ENCODE data around the gene USH2A. TPM values are rescaled to one million over a fixed set of nuclear protein-coding genes. Genes with fewer than 3 reads are reported as not detected.
A peak's percentile ranks its signal among the peaks of the same experiment; 100 is the strongest.

The USH2A gene
- total RNA-seq, 2 experiments from 2014 or later, result not detected

DNA sequence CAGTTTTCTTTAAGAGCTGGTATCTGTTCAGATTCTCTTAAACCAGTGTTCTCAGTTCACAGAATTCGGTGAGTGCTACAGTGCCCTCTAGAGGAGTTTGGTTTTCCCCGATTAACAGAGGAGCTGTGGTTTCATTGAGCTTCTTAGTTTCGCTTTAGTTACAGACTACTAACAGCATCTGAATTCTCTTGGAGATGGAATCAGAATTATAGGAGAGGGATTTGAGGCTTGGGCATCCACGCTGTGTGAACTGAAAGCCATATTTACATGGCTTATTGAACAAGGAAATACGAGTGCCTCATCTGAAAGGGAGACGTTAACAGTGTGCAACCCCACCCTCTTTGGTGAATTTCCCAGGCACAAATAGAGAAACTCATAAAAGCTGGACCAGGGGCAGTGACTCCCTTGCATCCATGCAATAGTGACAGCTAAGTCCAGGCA, 202.0 kb downstream of the USH2A start:
- H3K4me1 Mint-ChIP-seq (ENCODE audit: low read depth), result no peaks in the 10 kb centered on the region
- intact Hi-C loops (cut with micrococcal nuclease), result no loop called here
- peak overlapping the region; percentile 56 for H3K4me3 Mint-ChIP-seq
- ChIA-PET CTCF (interaction anchor here (0.8 to 1.7 kb wide), 5 partner anchors 10 to 791 kb away, joined by 3 to 8 read pairs (median 3); no protein-coding TSS in a partner anchor), POLR2A (no interaction called here)
- peaks cover 10% of the 10 kb centered on the region for H3K9me3 Mint-ChIP-seq
- H3K36me3 Mint-ChIP-seq (ENCODE audit: low read depth), result no peaks in the 10 kb centered on the region
- TF ChIP-seq, protein P1, sequence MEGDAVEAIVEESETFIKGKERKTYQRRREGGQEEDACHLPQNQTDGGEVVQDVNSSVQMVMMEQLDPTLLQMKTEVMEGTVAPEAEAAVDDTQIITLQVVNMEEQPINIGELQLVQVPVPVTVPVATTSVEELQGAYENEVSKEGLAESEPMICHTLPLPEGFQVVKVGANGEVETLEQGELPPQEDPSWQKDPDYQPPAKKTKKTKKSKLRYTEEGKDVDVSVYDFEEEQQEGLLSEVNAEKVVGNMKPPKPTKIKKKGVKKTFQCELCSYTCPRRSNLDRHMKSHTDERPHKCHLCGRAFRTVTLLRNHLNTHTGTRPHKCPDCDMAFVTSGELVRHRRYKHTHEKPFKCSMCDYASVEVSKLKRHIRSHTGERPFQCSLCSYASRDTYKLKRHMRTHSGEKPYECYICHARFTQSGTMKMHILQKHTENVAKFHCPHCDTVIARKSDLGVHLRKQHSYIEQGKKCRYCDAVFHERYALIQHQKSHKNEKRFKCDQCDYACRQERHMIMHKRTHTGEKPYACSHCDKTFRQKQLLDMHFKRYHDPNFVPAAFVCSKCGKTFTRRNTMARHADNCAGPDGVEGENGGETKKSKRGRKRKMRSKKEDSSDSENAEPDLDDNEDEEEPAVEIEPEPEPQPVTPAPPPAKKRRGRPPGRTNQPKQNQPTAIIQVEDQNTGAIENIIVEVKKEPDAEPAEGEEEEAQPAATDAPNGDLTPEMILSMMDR (IDR thresholded peaks at IDR 0.05), result peak; percentile 28
- peak; percentile 47 for ATAC-seq
- no peak overlapping the region for H3K27ac Mint-ChIP-seq
- peak; percentile 24 for DNase-seq
- H3K27me3 Mint-ChIP-seq, result no peaks in the 10 kb centered on the region

DNA sequence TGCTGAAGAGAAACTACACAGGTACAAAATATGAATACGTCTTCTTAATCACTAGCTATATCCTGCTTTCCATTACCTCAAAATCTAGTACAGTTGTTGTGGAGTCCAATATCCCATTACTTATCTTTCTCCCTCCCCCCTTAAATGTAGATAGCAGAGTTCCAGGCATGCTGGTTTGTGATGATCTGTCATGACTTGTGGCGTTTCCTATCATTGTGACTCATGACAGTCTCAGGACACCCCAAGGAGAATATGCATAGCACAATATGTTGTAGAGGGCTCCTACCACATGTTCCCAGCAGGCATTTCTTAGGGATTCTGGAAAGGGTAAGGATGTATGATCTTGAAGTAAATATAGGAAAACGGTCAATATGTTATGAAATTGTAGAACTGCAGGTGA, 206.9 kb downstream of the USH2A start:
- intact Hi-C loops (cut with micrococcal nuclease), result no loop called here
- Mint-ChIP-seq H3K36me3 (ENCODE audit: low read depth) (no peaks in the 10 kb centered on the region), H3K27ac (no peak overlapping the region), H3K27me3 (no peaks in the 10 kb centered on the region), H3K4me1 (ENCODE audit: low read depth) (no peaks in the 10 kb centered on the region), H3K9me3 (peaks cover 2% of the 10 kb centered on the region), H3K4me3 (no peak overlapping the region)
- ATAC-seq, result no peak
- TF ChIP-seq, protein P1 (IDR thresholded peaks at IDR 0.05), result no peak
- POLR2A ChIA-PET, result no interaction called here
- DNase-seq, result no peak
- CTCF ChIA-PET, result no interaction called here

DNA sequence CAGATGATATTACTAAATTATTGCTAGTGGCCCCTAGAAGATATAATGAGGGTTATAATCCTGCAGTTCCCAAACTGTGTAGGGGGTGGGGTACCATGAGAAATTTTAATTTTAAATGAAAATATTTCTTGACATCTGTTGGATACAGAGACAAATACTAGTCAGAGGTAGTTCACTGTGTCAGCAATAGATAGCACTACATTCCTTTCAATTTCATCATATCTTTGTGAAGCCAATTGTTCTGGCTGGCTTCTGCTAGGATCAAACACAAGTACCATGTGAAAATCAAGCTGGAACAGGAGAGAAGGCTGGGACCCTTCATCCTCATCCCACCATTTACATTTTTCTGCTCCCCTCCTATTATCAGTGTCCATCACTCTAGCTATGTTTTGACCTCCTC, 208.1 kb downstream of the USH2A start:
- no peaks in the 10 kb centered on the region for H3K4me1 Mint-ChIP-seq (ENCODE audit: low read depth)
- TF ChIP-seq, protein P1 (IDR thresholded peaks at IDR 0.05), result no peak
- ATAC-seq, result no peak
- ChIA-PET CTCF (no interaction called here), POLR2A (no interaction called here)
- intact Hi-C loops (cut with micrococcal nuclease), result no loop called here
- no peaks in the 10 kb centered on the region for H3K36me3 Mint-ChIP-seq (ENCODE audit: low read depth)
- H3K4me3 Mint-ChIP-seq, result no peak overlapping the region
- peaks cover 4% of the 10 kb centered on the region for H3K9me3 Mint-ChIP-seq
- no peak overlapping the region for H3K27ac Mint-ChIP-seq
- H3K27me3 Mint-ChIP-seq, result no peaks in the 10 kb centered on the region
- DNase-seq, result no peak

DNA sequence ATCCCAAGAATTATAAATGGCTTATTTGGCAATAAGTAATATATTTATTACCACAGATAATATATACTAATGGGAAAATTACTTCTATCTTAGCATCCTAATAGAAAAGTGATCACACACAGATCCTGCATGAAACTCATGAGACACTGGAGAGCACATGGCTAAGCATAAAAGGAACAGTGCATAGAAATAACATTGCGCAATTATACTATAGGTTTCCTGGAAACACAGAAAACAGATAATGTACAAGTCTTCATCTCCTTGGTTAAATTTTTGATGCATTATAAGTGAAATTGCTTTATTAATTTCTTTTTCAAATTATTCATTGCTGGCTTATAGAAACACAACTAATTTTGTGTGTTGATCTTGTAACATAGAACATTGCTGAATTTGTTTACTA, 210.4 kb downstream of the USH2A start:
- Mint-ChIP-seq H3K4me1 (ENCODE audit: low read depth) (no peaks in the 10 kb centered on the region), H3K36me3 (ENCODE audit: low read depth) (no peaks in the 10 kb centered on the region), H3K27ac (no peak overlapping the region), H3K27me3 (no peaks in the 10 kb centered on the region), H3K9me3 (peaks cover 3% of the 10 kb centered on the region), H3K4me3 (no peak overlapping the region)
- ATAC-seq, result no peak
- TF ChIP-seq, protein P1 (IDR thresholded peaks at IDR 0.05), result no peak
- intact Hi-C loops (cut with micrococcal nuclease), result no loop called here
- no peak for DNase-seq
- ChIA-PET CTCF (no interaction called here), POLR2A (no interaction called here)

DNA sequence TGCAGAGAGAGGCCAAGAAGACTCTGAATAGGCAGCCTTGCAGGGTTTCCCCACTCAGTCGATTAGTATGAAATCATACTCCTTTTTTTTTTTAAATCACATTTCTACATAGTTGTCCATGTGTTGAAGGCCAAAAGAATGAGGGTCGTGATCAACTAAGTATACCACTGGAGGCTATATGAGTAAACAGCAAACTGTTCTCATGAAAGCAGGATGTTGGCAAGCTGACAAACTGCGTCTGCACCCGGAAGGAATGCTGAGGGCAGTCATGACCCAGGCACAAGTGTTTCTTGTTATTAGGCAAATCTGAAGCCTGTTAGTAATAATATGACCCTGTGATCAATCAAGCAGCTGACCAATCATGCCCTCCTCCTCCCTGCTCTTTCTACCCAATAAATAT, 213.2 kb downstream of the USH2A start:
- Mint-ChIP-seq H3K9me3 (peaks cover 3% of the 10 kb centered on the region), H3K4me3 (no peak overlapping the region), H3K27ac (no peak overlapping the region), H3K36me3 (ENCODE audit: low read depth) (no peaks in the 10 kb centered on the region), H3K4me1 (ENCODE audit: low read depth) (no peaks in the 10 kb centered on the region), H3K27me3 (no peaks in the 10 kb centered on the region)
- DNase-seq (no peak), ATAC-seq (no peak)
- ChIA-PET CTCF (interaction anchor here (1.4 kb wide), 1 partner anchor 11 kb away, joined by 3 read pairs; no protein-coding TSS in a partner anchor), POLR2A (no interaction called here)
- intact Hi-C loops (cut with micrococcal nuclease), result no loop called here
- TF ChIP-seq, protein P1 (IDR thresholded peaks at IDR 0.05), result no peak
